ENCODE data around the gene CHCT1.
"Not testable (repeated sequence)": the region's sequence is repeated elsewhere in the genome, so short reads cannot be mapped to it uniquely, and the experiment has no call there.

Gene CHCT1

DNA sequence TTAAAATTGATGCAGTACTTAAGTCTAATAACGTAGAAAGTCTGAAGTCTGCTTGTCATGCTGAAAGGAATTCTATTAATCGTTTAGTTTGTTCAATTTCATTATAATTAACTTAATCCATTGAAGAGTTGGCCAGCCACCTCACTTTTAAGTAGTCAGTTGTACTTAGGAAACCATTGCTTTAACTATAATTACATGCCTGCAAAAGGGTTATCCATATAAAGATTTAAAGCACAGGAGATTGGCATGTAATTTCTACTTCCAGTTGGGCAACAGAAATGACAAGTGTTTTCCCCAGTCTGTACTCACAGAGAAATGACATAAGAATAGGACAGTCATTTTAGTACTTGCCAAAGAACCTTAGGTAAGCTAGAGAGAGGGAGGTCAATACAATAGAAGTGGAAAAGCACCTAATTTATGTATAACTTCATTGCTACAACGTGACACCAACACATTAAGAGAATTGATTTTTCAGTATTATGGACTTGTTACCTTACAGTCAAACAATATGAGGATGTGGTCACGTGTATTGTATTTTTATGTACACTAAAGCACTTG is 26.7 kb upstream of the CHCT1 start:
- Histone ChIP-seq H3K27ac (peak overlapping the region in 2 of 21 experiments; percentile 14 to 21), H3K4me3 (no peak overlapping the region)

DNA sequence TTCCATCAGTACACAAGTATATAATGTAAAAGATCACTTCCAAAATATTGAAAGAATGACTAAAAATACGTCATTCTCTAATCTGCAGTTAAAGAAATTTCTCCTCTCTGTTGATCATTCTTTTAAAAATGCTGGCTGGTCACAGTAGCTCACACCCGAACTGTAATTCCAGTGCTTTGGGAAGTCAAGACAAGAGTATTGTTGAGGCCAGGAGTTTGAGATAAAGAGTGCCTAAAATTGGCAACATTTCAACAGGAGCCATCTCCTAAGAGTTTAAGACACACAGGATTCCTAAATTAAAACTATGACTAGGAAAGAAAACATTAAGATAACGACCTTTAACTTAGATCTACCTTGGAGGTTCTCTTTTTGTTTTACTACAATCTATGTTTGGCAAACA is 25.9 kb upstream of the CHCT1 start:
- no peak overlapping the region for H3K4me3 ChIP-seq

DNA sequence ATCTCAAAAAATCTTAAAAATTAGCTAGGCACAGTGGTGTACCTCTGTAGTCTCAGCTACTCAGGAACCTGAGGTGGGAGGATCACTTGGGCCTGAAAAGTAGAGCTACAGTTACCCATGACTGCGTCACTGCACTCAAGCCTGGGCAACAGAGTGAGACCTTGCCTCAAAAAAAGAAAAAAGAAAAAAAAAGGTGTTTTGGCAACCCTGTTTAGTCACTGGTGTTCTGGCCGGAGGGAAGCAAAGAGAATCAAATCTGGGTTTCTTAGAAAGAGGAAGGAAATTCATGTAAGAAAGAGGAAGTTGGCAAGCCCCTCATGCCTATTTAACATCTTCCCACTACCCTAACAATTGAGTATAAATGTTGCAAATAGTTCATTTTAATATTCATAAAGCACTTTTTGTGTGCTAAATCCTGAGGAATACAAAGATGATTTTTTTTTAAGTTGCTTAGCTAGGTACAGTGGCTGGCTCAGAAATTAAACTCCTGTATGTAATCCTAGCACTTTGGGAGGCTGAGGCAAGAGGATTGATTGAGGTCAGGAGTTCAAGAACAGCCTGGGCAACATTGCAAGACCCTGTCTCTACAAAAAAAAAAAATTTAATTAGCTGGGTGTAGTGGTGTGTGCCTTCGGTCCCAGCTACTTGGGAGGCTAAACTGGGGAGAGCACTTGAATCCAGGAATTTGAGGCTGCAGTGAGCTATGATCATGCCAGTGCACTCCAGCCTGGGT is 23.9 kb upstream of the CHCT1 start:
- H3K4me3 ChIP-seq: no peak overlapping the region

More for the DNA sequence above, 25.9 kb upstream of the CHCT1 start:
- no peak overlapping the region for H3K27ac ChIP-seq

DNA sequence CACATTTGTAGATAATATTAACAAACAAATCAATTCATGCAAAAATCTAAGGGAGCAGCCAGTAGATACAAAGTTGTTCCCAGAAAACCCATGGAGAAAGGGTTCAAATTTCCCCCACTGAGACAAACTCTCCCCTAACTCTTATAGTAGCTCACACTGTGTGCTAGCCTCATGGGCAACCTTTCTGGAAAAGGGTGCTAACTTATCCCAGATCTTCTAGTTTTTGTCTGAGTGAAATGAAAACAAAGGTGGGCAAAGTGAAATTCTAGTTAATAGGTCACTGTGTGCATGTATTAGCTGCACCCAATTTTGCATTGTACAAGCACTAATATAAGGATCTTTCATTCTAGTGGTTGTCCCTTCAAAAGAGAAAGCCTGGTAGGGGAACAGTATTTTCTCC is 20.5 kb upstream of the CHCT1 start:
- no peak overlapping the region for H3K27ac ChIP-seq
- no peak overlapping the region for H3K4me3 ChIP-seq

More for the DNA sequence above, 23.9 kb upstream of the CHCT1 start:
- peak overlapping the region in 16 of 21 experiments; percentile 11 to 76 (median 56) for H3K27ac ChIP-seq

DNA sequence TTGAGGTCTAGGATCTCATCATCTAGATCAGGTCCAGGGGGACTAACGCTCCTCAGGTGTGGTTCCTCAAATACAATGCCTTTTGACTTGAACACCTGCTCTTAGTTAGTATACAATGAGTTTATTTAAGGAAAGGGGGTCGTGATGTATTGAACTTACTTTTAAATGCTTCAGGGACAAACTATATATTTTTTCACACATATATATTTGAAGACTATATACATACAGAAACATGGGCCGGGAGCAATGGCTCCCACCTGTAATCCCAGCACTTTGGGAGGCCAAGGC is 18.8 kb upstream of the CHCT1 start:
- H3K4me3 ChIP-seq: no peak overlapping the region
- H3K27ac ChIP-seq: no peak overlapping the region

DNA sequence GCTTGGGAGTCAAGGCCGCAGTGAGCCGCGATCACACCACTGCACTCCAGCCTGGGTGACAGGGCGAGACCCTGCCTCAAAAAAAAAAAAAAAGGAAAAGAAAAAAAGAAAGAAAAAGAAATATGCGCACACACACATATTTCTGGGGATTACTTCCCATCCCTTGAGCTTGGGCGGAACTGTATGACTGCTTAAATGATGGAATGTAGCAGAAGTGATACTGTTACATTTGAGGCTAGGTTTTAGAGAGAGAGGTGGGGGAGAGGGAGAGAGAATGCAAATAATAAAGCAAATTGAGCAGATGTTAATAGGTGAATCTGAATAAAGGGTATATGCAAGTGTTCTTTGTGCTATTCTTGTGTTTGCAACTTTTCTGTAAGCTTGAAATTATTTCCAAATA is 18.3 kb upstream of the CHCT1 start:
- H3K4me3 ChIP-seq: no peak overlapping the region
- no peak overlapping the region for H3K27ac ChIP-seq

DNA sequence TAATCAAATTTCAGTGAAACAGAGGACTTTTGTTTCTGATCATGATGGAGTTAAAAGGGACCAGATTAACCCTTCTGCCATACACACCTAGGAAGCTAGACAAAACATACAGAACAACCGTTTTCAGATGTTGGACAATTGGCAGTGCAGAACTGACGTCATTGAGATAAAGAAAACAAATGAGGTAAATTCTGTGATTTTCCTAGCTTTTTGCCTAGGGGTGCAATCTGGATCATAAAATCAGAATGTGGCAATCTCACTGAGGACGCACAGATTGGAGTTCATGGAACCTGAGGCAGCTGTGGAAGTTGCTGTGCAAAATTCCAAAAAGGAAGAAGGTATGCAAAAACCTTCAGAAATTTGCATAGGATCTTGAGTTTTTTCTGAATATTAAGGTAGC is 15.4 kb upstream of the CHCT1 start:
- H3K27ac ChIP-seq: no peak overlapping the region
- no peak overlapping the region for H3K4me3 ChIP-seq

DNA sequence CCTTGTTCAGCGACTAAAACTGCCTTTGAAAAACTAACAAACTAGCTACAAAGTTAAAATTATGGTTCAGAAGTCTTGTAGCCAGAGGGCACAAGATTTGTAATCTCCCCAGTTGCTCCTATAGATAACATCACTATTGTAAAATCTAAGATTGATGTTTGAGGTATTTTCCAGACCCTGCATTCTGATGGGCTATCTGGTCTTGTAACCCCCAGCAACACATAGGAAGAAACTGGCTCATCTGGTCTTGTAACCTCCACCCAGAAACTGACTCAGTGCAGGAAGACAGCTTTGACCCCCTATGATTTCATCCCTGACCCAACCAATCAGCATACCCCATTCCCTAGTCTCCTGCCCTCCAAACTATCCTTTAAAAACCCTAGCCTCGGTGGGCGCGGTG is 12.3 kb upstream of the CHCT1 start:
- H3K27ac ChIP-seq: no peak overlapping the region
- no peak overlapping the region for H3K4me3 ChIP-seq

DNA sequence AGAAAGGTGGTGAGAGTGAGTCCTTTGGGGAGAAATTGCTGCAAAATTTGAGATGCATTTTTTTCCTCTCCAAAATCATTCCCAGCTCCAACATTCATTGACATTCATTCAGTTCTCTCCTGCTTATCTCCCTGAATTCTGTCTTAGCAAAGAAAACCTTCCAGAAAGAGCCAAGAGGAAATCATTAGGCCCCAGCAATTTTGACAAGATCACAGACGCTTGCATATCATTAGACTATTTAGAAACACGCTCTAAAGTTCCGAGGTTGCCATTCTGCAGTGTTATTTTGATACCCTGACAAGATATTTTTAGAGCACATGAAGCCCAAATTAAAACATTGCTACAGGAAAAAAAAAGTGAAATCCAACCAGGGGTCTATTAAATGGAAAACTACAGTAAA is 9.6 kb upstream of the CHCT1 start:
- H3K27ac ChIP-seq: no peak overlapping the region
- H3K4me3 ChIP-seq: no peak overlapping the region

DNA sequence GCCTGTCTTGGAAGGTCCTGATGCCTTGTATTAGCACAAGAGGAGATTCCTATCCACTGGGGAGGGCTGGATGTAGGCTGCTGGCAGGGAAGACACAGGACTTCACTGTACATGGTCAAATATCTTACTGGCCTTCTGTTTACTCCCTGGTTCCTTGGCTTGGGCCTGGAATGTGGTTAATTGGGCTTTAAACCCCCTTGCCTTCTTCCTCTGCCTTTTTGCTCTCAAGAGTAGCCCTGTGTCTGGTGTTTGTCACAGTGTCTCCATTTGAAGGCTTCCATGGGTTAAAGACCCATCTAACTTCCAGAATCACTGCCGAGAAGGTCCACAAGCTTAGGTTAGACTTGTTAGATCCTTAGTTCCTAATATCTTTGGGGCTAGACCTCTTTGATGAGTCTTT is 7.1 kb upstream of the CHCT1 start:
- Histone ChIP-seq H3K4me3 (no peak overlapping the region), H3K27ac (no peak overlapping the region)

DNA sequence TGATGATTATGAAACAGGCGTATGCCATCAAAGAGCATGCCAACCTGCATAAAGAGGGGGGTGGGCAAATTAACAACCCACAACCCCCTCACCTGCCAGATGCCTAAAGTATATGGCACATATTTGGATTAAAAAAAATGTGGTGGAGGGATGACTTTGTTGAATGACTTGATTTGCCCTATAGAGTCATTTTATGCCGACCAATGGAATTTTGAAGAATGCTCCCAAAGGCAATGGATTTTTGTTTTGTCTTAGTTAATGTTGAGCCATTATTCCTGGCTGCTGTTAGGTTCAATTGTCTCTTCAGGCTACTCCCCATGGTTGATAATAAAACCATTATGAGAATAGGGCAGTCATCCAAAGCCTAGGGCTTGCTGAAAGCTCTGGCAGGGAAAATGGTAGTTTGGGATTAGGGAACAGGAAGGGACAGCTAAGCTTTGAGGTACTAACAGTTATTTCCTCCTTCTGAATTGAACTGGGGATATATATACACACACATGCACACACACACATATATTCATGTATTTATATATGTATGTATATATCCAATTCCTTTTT is 5.8 kb upstream of the CHCT1 start:
- no peak overlapping the region for H3K27ac ChIP-seq
- no peak overlapping the region for H3K4me3 ChIP-seq

DNA sequence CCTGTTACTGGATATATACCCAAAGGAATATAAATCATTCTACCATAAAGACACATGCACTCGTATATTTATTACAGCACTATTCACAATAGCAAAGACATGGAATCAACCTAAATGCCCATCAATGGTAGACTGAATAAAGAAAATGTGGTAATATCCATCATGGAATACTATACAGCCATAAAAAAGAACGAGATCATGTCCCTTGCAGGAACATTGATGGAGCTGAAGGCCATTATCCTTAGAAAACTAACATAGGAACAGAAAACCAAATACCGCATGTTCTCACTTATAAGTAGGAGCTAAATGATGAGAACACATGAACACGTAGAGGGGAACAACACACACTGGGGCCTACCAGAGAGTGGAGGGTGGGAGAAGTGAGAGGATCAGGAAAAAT is 3.3 kb upstream of the CHCT1 start:
- not testable (repeated sequence) for H3K4me3 ChIP-seq, H3K27ac ChIP-seq

DNA sequence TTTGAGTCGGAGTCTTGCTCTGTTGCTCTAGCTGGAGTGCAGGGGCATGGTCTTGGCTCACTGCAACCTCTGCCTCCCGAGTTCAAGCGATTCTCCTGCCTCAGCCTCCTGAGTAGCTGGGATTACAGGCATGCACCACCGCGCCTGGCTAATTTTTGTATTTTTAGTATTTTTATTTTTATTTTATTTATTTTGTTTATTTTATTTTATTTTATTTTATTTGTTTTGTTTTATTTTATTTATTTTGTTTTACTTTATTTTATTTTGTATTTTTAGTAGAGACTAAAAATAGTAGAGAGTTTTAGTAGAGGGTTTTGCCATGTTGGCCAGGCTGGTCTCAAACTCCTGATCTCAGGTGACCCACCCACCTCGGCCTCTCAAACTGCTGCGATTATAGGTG is 2.4 kb upstream of the CHCT1 start:
- H3K4me3 ChIP-seq, H3K27ac ChIP-seq: not testable (repeated sequence)

DNA sequence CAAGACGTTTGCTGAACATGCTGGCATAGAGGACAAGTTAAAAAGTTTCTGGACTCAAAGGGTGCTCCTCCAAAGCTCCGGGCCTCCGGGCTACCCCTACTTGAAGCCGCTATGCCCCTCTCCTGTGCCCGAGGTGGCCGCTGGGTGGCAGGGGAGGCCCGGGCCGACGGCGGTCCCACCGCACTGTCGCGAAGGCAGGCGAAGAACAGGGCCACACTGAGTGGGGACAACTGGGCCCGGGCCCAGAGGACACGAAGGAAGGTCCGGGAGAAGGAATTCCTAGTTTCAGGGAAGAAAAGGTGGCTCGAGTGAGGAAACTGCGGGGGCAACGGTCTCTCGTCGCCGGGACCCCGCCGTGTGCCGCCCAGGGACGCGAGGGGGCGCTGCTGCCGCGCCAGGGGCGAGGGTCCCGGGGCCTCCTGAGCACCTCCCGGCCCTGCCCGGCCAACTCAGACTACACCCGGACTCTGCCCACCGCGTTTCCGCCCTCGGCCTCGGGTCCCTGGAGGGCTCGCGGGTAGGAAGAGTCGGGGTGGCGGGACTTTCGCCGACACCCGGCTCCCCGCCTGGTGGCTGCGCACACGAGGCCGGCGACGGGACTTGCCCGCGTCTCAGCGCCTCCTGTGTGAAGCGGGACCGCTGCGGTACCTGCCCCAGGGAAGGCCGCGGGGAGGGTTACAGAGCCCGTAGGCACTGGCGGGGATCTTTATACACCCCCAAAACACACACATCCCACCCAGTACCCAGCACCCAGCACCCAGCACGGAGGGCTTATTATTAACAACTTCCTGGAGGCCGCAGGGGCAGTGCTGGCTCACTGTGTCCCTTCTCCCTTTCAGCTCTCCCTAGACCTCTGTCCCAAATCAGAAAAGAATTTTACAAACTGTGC is 772 bp upstream of the CHCT1 start:
- Histone ChIP-seq H3K27ac (peak overlapping the region in 17 of 21 experiments; percentile 25 to 85 (median 63)), H3K4me3 (peak overlapping the region; percentile 32 to 49 (median 41))

DNA sequence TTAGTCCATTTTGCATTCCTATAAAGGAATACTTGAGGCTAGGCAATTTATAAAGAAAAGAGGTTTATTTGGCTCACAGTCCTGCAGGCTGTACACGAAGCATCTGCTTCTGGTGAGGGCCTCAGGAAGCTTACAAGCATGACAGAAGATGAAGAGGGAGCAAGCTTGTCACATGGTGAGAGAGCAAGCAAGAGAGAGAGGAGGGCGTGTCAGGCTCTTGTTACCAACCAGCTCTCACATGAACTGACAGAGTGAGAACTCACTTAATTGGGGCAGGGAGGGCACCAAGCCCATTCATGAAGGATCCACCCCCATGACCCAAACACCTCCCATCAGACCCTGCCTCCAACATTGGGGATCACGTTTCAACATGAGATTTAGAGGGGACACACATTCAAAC is 1.6 kb downstream of the CHCT1 start:
- Histone ChIP-seq H3K27ac (no peak overlapping the region), H3K4me3 (no peak overlapping the region)

DNA sequence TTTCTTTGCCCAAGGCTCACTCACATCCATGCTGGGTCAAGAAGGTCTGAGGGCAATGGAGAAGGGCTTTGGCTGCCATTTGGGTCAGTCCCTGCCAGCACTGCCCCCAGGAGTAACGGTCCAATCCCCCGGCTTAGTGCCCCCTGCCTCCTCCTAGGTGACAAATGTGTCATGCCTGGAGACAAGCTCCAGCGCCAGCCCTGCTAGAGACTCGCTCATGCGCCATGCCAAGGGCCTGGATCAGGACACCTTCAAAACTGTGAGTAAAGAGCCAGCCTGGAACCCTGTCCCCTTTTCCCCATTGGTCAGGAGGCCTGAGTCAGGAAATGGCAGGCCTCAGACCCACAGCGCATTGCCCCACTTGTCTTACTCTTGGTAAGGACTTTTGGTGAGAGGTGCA is 3.3 kb downstream of the CHCT1 start:
- Histone ChIP-seq H3K4me3 (no peak overlapping the region), H3K27ac (no peak overlapping the region)

DNA sequence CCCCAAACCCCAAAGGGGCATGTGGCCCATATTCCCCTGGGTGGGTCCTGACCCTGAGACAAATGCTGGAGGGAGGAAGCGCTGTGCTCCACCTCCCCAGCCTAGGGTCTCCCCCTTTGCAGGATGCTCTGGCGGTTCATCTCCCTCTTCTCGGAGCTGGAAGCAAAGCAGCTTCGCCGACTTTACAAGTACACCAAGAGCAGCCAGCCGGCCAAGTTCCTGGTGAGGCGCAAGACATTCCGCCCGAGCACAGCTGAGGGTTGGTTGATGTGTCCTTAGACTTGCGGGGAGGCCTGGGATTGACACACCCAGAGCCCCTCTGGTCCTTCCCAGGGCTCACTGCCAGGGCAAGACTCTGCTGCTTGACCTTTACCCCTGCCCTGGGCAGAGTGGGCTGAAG is 4.3 kb downstream of the CHCT1 start:
- Histone ChIP-seq H3K4me3 (no peak overlapping the region), H3K27ac (no peak overlapping the region)

DNA sequence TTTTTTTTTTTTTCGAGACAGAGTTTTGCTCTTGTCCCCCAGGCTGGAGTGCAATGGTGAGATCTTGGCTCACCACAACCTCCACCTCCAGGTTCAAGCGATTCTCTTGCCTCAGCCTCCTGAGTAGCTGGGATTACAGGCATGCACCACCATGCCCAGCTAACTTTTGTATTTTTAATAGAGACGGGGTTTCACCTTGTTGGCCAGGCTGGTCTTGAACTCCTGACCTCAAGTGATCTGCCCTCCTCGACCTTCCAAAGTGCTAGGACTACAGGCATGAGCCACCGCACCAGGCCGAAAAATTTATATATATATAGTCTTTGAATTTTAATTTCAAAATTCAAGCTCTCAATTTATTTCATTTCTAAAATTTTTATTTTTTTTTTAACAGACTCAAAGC is 6.2 kb downstream of the CHCT1 start:
- not testable (repeated sequence) for H3K27ac ChIP-seq, H3K4me3 ChIP-seq

DNA sequence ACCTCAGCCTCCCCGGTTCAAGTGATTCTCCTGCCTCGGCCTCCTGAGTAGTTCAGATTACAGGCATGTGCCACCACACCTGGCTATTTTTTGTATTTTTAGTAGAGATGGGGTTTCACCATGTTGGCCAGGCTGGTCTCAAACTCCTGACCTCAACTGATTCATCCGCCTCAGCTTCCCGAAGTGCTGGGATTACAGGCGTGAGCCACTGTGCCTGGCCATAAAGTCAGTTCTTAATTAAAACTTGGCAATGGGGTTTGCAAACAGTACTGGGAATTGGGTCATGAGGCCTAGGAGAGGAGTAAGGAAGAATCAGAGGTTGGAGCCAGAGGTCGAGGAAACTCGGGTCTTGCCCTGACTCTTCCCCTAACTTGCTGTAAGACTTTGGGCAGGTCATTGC is 8.3 kb downstream of the CHCT1 start:
- not testable (repeated sequence) for H3K4me3 ChIP-seq, H3K27ac ChIP-seq

DNA sequence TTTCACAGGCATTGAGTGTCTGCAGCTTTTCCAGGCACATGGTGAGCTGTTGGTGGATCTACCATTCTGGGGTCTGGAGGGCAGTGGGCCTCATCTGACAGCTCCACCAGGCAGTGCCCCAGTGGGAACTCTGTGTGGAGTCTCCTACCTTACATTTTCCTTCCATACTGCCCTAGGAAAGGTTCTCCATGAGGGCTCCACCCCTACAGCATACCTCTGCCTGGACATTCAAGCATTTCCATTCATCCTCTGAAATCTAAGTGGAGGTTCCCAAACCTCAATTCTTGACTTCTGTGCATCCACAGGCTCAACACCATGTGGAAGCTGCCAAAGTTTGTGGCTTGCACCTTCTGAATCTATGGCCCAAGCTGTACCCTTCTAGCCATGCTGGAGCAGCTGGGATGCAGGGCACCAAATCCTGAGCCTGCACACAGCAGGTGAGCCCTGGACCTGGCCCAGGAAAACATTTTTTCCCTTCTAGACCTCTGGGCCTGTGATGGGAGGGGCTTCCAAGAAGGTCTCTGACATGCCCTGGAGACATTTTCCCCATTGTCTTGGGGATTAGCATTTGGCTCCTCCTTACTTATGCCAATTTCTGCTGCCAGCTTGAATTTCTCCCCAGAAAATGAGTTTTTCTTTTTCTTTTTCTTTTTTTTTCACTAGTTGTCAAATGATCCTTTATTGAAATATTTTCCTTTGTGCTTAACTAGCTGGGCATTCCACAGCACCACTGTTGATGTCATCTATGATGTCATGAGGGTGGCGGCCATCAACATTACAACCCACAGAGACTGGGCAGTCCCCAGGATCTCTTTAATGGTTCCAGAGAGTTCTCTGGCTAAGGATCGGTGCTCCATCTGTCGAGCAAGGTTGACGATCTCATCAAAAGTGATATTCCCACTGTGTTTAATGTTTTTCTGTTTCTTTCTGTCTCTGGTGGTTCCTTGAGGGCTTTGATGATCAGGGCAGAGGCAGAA is 11.0 kb downstream of the CHCT1 start:
- not testable (repeated sequence) for H3K4me3 ChIP-seq, H3K27ac ChIP-seq
